SK-N-SH (cell line): ENCODE measurements around the gene LIMK2. TPM values are rescaled to one million over a fixed set of nuclear protein-coding genes. Genes with fewer than 3 reads are reported as not detected.

ENCODE experiments used
- CTCF ChIA-PET: fragments of 300-600, 350-600 bp; formaldehyde crosslinking; extraction: SDS; loops from one replicate; lab custom pipeline; 2021; lab: Yijun Ruan, JAX
- POLR2A ChIA-PET: fragments of 350-600 bp; sonication (Branson Sonifier 250); formaldehyde crosslinking; extraction: SDS; loops from one replicate; lab custom pipeline; 2020; ENCODE audit warnings: antibody characterized with exemption, inconsistent platforms; lab: Yijun Ruan, JAX
- DNase-seq: peaks from one replicate; pipeline ENCODE4 v3.0.0; 2012
- H2AFZ ChIP-seq: fragments of 200-600 bp; sonication (generic); 2 replicates; pipeline ENCODE4 v1.8.1; 2016; ENCODE audit warnings: antibody characterized with exemption, mild to moderate bottlenecking, low read depth
- H3F3A ChIP-seq: fragments of 200-600 bp; sonication (generic); replicated peaks from 2 replicates; pipeline ENCODE3; 2016; ENCODE audit warnings: antibody characterized with exemption, mild to moderate bottlenecking; ENCODE audit not compliant: insufficient read depth
- H3K27ac ChIP-seq, 2 experiments: fragments of 200-500 bp in 1 of 2; fragments of 200-600 bp in 1 of 2; sonication (Bioruptor generic) in 1 of 2; sonication (generic), shearing (Covaris generic) in 1 of 2; 2 replicates each; pipeline versions ENCODE4 v1.5.1 to v1.6.1; 2014 to 2016; ENCODE audit warnings: low read depth in 2 of 2, inconsistent platforms in 1 of 2, low read length in 1 of 2, mild to moderate bottlenecking in 1 of 2, mixed read lengths in 1 of 2
- H3K27me3 ChIP-seq: fragments of 200-600 bp; sonication (generic), shearing (Covaris generic); 2 replicates; pipeline ENCODE4 v1.6.1; 2016; ENCODE audit warnings: mixed run types; ENCODE audit not compliant: insufficient read depth
- H3K36me3 ChIP-seq, 2 experiments: fragments of 200-500 bp in 1 of 2; fragments of 200-600 bp in 1 of 2; sonication (Bioruptor generic) in 1 of 2; sonication (generic) in 1 of 2; replicated peaks in 1 of 2; 2 replicates each; pipeline versions ENCODE3 to v1.5.1; 2014 to 2016; ENCODE audit warnings: low read length in 1 of 2, mild to moderate bottlenecking in 1 of 2; ENCODE audit not compliant: insufficient read depth in 2 of 2, control insufficient read depth in 1 of 2
- H3K4me1 ChIP-seq, 2 experiments: fragments of 200-500 bp in 1 of 2; fragments of 200-600 bp in 1 of 2; sonication (Bioruptor generic) in 1 of 2; sonication (generic), shearing (Covaris generic) in 1 of 2; 2 replicates each; pipeline versions ENCODE4 v1.5.1 to v1.6.1; 2014 to 2016; ENCODE audit warnings: low read depth in 1 of 2, low read length in 1 of 2, mixed run types in 1 of 2; ENCODE audit not compliant: insufficient read depth in 2 of 2, control insufficient read depth in 1 of 2
- H3K4me2 ChIP-seq: fragments of 200-600 bp; sonication (generic), shearing (Covaris generic); 2 replicates; pipeline ENCODE4 v1.6.1; 2017; ENCODE audit warnings: mixed run types
- H3K4me3 ChIP-seq, 2 experiments: fragments of 200-500 bp in 1 of 2; fragments of 200-600 bp in 1 of 2; sonication (Bioruptor generic) in 1 of 2; sonication (generic), shearing (Covaris generic) in 1 of 2; 2 replicates each; pipeline versions ENCODE4 v1.5.1 to v1.8.1; 2014 to 2016; ENCODE audit warnings: low read depth in 2 of 2, inconsistent platforms in 1 of 2, low read length in 1 of 2, mild to moderate bottlenecking in 1 of 2, mixed read lengths in 1 of 2, moderate library complexity in 1 of 2
- H3K79me2 ChIP-seq: fragments of 200-600 bp; sonication (generic); 2 replicates; pipeline ENCODE4 v1.8.1; 2017; ENCODE audit warnings: mild to moderate bottlenecking; ENCODE audit not compliant: insufficient read depth
- H3K9ac ChIP-seq: fragments of 200-600 bp; sonication (generic); 2 replicates; pipeline ENCODE4 v1.6.1; 2017; ENCODE audit warnings: mixed run types
- H3K9me2 ChIP-seq: fragments of 200-600 bp; sonication (generic); 2 replicates; pipeline ENCODE4 v1.6.1; 2017; ENCODE audit warnings: mixed run types
- H3K9me3 ChIP-seq: fragments of 200-600 bp; sonication (generic); 2 replicates; pipeline ENCODE4 v1.6.1; 2017; ENCODE audit warnings: mixed run types, mild to moderate bottlenecking, moderate library complexity
- H4K20me1 ChIP-seq: fragments of 200-600 bp; sonication (generic); 2 replicates; pipeline ENCODE4 v1.6.1; 2017; ENCODE audit warnings: mild to moderate bottlenecking, mixed run types; ENCODE audit not compliant: insufficient read depth
- EP300 ChIP-seq, 2 experiments: IDR thresholded peaks; 2 replicates each; pipeline versions ENCODE4 v1.4.0 to v1.6.1; 2012; ENCODE audit warnings: borderline replicate concordance in 1 of 2, low read depth in 1 of 2, low read length in 1 of 2
- REST ChIP-seq: IDR thresholded peaks from 2 replicates; pipeline ENCODE4 v1.6.1; 2012; ENCODE audit warnings: mild to moderate bottlenecking, low read depth, low read length, moderate library complexity
- RFX5 ChIP-seq: IDR thresholded peaks from 2 replicates; pipeline ENCODE4 v1.6.1; 2012; ENCODE audit warnings: mild to moderate bottlenecking, improper control_type of control experiment, low read length
- SMC3 ChIP-seq: IDR thresholded peaks from 2 replicates; pipeline ENCODE4 v1.6.1; 2012; ENCODE audit warnings: low read depth, low read length, improper control_type of control experiment
- WGBS: methylation state at CpG from one replicate; pipeline ENCODE4 v1.1.6; 2017; ENCODE audit warnings: low lambda C conversion rate; 5-methylcytosine and 5-hydroxymethylcytosine counted together
- polyA plus RNA-seq, 3 experiments: library from polyadenylated mRNA; depleted of rRNA; stranded (reverse); fragments of >200 nt; gene quantifications; 2 replicates each; pipeline ENCODE4 v1.2.3, GENCODE V29; 2012

LIMK2 gene
- polyA plus RNA-seq, 1 of the 3 experiments (the other 2 are of a cell fraction), result 9.8 TPM

- no peak for TF ChIP-seq RFX5
- no peak for TF ChIP-seq REST
- no peak for TF ChIP-seq SMC3
- TF ChIP-seq EP300 (IDR thresholded peaks at IDR 0.05; ENCODE audit: borderline replicate concordance in 1 of 2, low read depth in 1 of 2, low read length in 1 of 2), result no peak
- no peak overlapping the region for H2AFZ ChIP-seq
- no peaks in the 10 kb centered on the region for H4K20me1 ChIP-seq
- no peak overlapping the region for H3K4me3 ChIP-seq
- H3F3A ChIP-seq, result peaks cover 27% of the 10 kb centered on the region
- no peaks in the 10 kb centered on the region for H3K9me3 ChIP-seq
- H3K4me1 ChIP-seq, result peaks cover 0 to 2% of the 10 kb centered on the region in 2 experiments; a peak in 1 of 4 replicates
- no peak overlapping the region for H3K4me2 ChIP-seq
- CTCF ChIA-PET, result interaction anchor here (2.0 to 4.1 kb wide), 3 partner anchors 10 to 71 kb away, joined by 19 to 27 read pairs (median 19); partner anchors contain the start of gene LIMK2
- peaks cover 11 to 50% of the 10 kb centered on the region in 2 experiments for H3K36me3 ChIP-seq
- POLR2A ChIA-PET, result interaction anchor here (0.6 kb wide), 1 partner anchor 75 kb away, joined by 5 read pairs; no protein-coding TSS in a partner anchor
- H3K9ac ChIP-seq, result no peak overlapping the region
- no peaks in the 10 kb centered on the region for H3K27me3 ChIP-seq
- H3K79me2 ChIP-seq, result no peaks in the 10 kb centered on the region
- H3K9me2 ChIP-seq, result no peaks in the 10 kb centered on the region
- no peak for DNase-seq
- WGBS, result 70% methylated on average over 8 of the region's 8 CpGs
- H3K27ac ChIP-seq, result no peak overlapping the region
These were observed 70.8 kb downstream of the LIMK2 start for GRCh38 chr22:31282748-31283468.

GRCh38 chr22:31284281-31285155 lies 72.4 kb downstream of the LIMK2 start:
- POLR2A ChIA-PET, result no interaction called here
- no peak overlapping the region; a peak in 1 of 4 replicates for H3K27ac ChIP-seq
- CTCF ChIA-PET, result interaction anchor here (4.1 kb wide), 1 partner anchor 11 kb away, joined by 27 read pairs; no protein-coding TSS in a partner anchor

More at GRCh38 chr22:31284281-31285155, 72.4 kb downstream of the LIMK2 start:
- Histone ChIP-seq H3K4me1 (peaks cover 0 to 6% of the 10 kb centered on the region in 2 experiments; a peak in 1 of 4 replicates), H3F3A (peaks cover 21% of the 10 kb centered on the region), H3K9me2 (no peaks in the 10 kb centered on the region), H3K4me3 (no peak overlapping the region), H4K20me1 (no peaks in the 10 kb centered on the region), H3K9ac (no peak overlapping the region), H3K4me2 (no peak overlapping the region), H3K36me3 (peaks cover 9 to 38% of the 10 kb centered on the region in 2 experiments), H2AFZ (no peak overlapping the region), H3K79me2 (no peaks in the 10 kb centered on the region), H3K27me3 (no peaks in the 10 kb centered on the region), H3K9me3 (no peaks in the 10 kb centered on the region)
- no peak for DNase-seq
- WGBS, result 64% methylated on average over 3 of the region's 3 CpGs
- TF ChIP-seq RFX5, result no peak
